ENCODE measurements around the gene ATP2B1.

DNA sequence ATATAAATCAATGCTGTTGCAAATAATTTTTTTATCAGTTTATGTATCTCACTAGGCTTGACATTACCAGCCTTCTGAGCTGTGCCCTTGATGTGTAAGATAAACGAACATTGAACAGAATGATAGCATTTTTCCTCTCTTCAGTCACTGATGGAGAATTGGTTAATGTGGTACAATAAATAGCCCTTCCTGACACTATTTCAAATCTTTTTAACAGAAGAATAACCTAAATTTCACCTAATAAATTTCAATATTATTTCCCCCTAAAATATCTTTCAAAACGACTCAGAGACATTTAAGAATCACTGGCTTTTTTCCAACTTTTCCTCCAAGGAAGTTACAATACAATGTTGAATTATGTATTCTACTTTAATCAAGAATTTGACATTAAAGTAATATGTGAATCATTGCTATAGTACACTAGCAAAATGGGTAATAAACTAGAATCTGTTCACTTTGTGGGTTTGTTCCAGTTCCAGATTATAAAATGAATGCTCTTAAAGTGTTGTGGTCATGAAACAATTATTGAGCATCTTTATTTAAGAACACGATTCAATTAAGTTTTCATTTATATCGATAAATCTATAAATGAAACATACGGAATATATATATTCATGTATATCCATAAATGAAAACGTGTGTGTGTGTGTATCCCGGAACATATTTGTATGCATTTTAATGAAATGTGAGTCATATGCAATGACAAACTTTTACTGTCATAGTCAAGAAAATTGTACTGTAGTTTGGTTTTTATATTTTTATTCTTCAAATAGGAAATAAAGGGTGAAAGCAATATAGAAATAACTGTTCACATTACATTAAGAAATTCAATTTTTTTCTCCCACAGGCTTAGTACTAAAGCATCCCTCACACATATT lies 2.5 kb upstream of the ATP2B1 start:
- TF ChIP-seq, protein P1, sequence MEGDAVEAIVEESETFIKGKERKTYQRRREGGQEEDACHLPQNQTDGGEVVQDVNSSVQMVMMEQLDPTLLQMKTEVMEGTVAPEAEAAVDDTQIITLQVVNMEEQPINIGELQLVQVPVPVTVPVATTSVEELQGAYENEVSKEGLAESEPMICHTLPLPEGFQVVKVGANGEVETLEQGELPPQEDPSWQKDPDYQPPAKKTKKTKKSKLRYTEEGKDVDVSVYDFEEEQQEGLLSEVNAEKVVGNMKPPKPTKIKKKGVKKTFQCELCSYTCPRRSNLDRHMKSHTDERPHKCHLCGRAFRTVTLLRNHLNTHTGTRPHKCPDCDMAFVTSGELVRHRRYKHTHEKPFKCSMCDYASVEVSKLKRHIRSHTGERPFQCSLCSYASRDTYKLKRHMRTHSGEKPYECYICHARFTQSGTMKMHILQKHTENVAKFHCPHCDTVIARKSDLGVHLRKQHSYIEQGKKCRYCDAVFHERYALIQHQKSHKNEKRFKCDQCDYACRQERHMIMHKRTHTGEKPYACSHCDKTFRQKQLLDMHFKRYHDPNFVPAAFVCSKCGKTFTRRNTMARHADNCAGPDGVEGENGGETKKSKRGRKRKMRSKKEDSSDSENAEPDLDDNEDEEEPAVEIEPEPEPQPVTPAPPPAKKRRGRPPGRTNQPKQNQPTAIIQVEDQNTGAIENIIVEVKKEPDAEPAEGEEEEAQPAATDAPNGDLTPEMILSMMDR (IDR thresholded peaks at IDR 0.05; ENCODE audit: low read depth, low read length, poor library complexity, severe bottlenecking) = no peak
- TF ChIP-seq EZH2phosphoT487 (IDR thresholded peaks at IDR 0.05; ENCODE audit: borderline replicate concordance, low read length) = no peak
